Measurements from ENCODE around the gene HS3ST4.
"Not testable (repeated sequence)": the region's sequence is repeated elsewhere in the genome, so short reads cannot be mapped to it uniquely, and the experiment has no call there.

The HS3ST4 gene

DNA sequence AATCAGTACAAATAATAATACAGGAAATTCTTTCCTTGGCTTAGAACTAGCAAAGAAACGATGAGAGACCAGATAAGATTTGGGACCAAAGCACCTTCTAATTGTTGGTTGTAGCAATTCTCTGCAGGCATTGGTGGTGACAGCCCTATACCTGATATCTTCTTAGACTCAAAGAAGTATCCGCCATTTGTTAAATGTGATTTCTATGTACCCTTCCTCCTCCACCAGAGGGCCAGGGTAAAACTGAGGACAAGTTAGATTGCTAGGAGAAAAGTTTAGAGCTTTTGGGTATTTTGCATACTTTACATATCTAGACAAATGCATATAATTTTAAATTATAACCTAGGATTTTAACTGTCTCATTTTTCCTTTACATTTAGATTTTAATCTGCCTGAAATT is 304.3 kb downstream of the HS3ST4 start:
- no peak for DNase-seq (ENCODE audit: low read depth)

DNA sequence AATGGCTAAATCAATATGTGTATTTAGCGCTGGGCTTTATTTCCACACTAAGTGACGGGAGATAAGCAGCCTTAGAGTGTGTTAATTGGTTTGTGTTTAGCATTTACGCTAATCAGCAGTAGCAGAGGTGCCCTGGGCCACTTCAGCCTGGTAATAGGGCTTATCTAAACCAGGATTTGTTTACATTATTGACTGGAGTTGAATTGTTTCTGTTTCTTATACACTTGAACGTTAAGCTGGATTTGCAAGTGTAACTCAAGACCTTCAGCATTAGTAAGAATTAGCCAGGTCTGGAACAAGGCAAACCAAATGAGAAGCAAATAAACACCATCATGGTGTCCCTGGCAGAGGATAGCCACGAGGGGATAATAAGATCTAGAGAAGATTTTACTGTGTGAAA is 313.6 kb downstream of the HS3ST4 start:
- no peak for DNase-seq (ENCODE audit: low read depth)

DNA sequence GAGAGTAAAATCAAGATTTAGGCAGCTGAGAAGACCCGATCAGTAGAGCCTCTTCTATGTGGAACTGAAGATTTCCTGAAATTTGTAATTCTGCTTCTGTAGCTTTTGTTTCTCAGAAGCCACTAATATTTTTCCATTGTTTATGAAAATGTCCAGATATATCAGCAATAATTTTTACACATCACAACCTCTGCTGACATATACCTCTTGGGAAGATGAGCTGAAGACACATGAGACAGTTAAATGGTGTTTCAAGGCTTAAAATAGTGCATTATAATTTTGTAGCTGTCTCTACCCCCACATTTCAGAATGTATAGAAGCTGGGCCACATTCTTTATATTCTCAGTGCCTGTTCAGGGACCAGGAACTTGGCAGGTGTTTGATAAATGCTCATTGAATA is 320.6 kb downstream of the HS3ST4 start:
- no peak for DNase-seq (ENCODE audit: low read depth)

DNA sequence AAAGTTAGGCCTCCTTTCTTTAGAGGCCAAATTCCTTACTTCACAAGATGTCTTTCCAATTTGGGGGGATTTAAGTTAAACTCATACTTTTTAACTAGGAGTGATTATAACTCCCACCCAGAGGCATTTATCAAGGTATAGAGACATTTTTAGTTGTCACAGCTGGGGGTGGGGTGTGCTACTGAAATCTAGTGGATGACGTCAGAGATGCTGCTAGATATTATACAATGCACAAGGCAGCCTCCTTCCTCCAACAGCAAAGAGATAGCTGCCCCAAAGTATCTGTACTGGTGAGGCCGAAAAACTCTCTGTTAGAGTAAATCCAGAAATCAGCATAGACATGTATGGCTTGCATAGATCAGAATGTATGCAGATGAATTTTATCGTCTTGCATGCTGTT is 324.0 kb downstream of the HS3ST4 start:
- no peak for DNase-seq (ENCODE audit: low read depth)

DNA sequence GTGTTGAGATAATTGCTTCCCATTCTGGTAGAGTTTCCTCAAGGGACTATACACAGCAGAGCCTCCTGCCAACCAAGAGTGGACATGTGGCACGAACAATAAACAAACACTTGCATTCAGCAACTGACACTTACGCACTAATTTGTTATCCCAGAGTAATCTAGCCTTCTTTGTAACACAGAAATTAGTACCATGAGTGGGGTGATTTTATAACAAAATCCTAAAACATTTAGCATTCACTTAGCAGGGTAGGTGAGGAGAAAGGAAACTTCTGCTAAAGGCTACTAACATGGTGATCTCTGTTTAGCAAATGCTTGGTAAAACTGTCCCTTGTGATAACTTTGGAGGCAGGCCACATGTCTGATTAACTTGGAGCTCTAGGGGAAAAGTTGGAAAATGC is 325.2 kb downstream of the HS3ST4 start:
- no peak for DNase-seq (ENCODE audit: low read depth)

DNA sequence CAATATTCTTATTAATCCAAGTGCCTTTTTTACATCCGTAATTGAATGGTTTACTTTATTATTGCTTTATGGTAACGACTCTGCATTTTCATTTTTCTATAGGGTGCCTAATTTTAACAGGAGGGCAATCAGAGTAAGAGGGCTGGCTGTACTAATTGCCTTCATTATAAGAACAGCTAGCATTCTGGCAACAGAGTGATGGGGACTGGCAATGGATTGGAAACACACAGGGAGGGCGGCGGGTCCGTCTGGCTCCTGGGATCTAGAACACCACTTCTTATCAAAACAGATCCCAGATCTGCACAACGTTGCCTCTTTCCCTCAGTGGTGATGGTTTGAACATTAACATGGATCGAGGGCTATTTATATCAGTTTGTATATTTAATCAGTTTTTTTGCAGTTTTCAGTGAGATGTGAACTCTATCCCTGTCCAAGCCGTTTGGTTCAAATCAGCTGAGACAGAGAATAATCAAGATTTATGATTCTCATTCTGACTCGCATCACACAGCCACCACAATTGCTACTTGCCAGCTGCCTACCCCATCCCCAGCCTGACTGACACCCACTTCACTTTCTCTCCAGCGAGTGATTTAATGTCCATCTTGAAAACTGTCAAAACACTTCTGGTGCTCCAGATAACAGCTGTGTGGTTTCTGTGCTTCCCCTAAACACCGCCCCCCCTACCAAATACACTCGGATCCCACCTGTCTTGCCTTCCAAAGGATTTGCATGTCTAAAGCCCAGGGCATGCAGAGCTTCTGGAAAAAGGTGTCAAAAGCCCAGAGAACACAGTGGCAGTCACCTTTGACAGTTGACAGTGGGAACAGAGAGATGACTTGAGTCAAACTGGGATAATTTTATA is 327.9 kb downstream of the HS3ST4 start:
- no peak for DNase-seq (ENCODE audit: low read depth)

DNA sequence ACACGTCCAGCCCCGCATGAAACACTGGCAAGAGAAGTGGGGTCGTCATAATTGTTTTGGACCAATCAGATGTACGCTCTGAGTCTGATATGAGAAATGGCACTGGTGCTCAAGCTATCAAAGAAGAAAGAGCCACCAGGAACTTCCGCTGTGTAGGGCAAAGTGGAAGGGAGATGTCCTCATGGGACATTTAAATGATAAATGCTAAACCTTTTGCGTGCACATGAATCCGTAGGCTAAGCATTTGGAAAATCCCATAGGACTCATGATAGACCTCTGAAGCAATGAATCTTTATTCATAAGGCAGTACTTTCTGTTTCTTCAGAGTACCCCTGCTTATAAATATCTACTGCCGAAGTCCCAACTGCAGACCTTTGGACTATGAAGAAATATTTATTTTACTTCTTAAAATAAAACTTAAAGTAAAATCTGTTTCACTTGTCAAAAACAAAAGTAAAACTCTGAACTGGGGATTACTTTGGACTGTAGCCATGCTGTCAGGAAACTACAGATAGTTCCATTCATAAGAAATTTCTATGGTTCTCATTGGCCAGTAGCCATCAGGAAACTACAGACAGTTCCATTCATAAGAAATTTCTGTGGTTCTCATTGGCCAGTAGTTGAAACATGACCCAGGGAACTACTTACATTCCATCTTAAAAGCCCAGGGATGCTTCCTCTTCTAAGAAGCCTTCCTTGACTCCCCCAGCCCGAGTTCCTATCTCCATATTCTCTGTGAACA is 335.1 kb downstream of the HS3ST4 start:
- DNase-seq (ENCODE audit: low read depth) = no peak

DNA sequence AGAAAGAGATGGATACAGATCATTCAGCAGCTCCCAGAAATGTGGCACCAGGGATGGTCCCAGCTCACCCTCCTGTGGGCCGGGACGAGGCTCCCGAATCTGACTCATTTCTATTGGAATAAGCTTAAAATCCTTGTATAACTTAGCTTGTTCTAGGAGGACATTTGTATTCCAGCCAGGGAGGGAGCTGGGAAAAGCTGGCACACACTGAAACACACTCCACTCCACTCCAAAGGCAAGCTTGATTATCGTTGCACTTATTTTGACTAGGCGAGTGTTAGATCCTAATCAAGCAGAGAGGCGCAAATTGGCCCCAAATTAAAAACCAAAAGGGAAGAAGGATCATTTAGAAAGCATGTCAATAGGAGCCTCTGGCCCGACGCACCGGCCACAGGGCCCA is 339.5 kb downstream of the HS3ST4 start:
- DNase-seq (ENCODE audit: low read depth) = no peak

DNA sequence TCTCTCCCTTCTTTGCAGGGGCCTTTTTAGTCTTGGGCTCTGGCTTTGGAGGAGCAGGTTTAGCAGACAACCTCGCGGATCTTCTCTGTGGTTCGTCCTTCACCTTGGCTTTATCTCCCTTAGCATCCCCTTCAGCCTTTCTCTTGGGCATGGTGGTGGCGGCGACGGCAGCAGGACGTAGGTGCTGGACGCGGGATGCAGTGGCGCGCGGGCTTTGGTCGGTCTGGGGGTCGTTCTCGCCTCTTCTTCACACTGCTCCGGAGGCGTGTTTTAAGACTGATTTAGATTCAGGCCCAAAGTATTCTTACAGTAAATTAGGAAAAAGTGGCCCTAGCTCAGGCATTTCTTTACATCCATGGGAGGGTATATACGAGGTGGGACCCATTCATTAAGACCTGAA is 340.9 kb downstream of the HS3ST4 start:
- not testable (repeated sequence) for DNase-seq (ENCODE audit: low read depth)

DNA sequence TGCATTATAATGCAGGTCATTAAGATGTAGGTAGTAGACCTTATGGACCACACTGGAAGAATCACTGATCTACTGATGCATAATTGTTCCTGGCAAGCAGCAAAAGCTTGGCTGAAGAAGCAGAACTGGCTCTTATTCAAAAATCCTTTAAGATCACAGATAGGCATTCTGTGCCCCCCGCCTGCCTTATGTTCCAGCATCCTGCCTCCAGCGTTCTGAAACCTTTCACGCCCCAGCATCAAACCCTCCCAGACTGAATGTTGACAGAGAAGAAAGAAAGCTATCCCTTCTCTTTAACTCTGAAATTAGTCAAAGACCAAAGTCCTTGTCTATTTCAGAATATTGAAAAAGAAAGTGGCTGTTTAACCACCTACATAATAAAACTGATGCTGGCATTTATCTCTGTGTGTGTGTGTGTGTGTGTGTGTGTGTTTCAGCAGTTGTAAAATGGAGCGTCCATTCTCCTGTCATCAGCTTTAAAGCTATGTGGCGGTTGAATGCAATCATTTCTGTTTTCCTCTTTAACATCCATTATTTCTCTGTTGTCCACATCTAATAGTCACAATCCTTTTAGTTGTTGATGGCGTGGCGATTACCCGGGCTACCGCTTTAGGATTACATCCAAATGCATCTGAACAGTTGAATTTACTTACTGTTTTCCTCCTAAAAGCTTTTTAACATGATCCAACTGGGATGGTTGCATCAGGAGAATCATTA is 350.4 kb downstream of the HS3ST4 start:
- no peak for DNase-seq (ENCODE audit: low read depth)

DNA sequence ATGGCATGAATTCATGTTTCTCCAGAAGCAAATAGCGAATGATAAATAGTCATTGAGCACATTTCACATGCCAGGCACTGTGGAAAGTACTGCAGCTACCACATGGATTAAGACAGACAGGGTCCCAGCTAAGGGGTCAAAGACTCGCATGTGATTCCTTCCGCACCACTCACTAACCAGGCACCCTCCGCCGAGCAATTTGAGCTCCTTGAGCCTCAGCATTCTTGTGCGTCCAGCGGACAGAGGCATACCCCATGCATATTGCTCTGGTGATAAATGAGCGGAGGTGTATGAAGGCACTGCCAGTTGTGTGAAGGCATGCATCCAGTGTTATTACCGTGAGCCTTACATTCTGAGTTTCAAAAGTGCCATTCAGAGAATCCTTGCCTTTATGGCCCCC is 358.7 kb downstream of the HS3ST4 start:
- DNase-seq (ENCODE audit: low read depth) = no peak

DNA sequence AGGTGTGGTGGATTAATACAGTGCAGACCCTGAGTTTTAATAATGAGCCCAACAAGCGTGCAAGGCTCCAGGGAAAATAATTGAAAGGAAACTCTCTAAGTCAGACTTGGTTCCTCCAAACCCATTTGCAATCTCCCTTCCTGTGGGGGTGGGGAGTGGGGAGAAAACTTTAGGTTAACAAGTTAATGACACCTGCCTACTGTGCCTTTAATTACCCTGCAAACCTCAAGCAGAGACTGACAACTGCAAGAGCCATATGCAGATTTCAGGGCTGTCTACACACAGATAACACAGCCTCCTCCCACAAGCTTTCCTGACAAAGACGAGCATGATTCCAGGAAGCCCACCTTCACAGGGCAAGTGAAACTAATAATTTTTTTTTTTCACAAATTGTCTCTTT is 359.3 kb downstream of the HS3ST4 start:
- no peak for DNase-seq (ENCODE audit: low read depth)

DNA sequence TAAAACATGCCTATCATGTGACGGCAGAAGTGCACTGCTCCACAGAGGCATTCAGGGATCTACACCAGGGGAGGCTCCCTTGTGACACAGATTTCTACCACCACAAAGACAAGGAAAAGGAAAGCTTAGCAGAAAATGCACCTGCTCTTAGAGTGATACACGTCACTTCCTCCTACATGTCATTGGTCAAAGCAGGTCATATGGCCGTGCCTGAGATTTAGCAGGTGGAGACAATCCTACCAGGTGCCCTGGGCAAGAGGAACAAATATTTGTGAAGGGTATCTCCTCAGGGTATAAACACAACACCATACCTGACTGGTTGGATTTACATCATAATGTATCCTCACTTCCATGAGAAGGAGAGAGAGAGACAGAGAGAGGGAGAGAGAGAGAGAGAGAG is 362.1 kb downstream of the HS3ST4 start:
- DNase-seq (ENCODE audit: low read depth) = no peak

DNA sequence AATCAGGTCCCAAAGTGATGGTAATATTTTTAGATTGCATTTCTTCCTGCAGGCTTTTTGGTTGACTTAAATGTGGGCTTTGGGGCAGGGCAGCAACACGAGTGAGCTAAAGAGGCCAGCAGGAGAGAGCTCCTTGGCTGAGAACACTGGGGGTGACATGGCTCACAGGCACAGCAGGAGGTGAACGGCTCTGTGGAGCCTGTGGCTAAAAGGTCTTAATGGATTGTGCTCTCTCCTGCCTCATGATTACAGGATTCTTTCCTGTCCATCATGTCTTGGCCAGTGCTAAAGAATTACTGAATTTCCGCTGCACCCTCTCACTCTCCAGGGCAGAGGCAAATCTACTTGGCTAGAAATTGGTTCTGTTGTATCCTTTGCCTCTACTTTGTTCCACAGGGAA is 366.6 kb downstream of the HS3ST4 start:
- DNase-seq (ENCODE audit: low read depth) = no peak

DNA sequence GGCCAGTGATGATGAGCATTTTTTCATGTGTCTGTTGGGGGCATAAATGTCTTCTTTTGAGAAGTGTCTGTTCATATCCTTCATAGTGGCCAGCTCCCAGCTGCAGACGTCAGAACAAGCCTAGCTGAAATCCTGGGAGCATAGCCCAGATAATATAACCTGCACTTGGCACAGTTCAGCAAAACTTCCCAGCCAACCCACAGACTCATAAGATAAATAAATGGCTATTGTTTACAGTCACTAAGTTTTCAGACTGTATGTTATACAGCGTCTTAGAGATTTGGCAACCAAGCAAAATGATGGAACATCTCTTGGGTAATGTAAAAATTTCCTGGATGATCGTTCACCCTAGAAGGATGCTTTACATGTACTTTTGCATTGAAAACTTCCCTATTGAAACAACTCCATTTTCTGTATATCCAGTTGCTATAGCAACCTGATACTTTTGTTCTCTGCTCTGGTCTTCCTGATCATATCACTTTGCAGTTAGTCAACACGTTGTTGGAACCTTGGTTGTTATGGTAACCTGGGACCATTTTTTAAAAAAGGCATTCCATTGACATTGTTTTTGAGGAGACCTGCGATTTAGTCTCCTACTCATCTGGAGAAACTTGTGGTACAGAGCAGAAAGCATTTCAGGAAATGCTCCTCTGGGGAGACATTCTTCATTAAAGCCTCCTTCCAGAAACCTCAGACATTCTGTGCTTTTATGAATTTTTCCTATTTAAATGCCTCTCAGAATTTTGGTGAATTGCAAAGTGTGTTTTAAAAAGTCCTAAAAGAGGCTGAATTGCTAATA is 378.7 kb downstream of the HS3ST4 start:
- DNase-seq (ENCODE audit: low read depth) = no peak

DNA sequence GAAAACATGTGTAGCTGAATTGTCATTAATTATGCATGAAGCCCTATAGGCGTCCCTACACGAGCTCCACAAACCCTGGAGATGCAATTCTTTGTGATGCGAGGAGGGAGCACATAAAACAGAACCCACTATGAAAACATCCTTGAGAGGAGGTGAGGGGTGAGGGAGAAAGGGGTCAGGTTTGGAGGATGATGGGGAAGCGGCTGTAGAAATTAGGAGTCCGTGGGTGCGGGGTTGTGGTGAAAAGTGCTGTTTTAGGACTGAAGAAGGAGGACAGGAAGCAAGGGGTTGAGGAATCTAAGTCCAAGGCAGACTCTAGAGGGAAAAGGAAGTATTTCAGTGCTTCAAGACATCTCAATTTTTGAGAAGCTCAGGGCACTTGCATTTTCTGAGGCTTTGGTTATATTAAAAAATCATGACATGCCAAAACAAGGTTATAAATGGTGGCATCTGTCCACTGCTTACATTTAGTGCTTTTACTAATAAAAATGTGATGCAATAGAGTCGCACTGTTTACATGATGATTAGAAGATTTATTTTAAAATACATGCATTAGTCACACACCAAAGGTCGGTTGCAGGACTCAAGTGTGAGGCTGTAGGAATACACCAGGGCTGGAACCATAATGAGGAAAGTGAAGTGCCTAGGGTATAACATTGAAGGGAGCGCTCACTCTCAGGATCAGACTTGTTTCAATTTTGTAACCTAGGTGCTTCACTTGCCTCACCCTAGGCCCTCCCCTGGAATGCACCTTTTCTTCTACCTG is 379.5 kb downstream of the HS3ST4 start:
- DNase-seq (ENCODE audit: low read depth) = no peak

DNA sequence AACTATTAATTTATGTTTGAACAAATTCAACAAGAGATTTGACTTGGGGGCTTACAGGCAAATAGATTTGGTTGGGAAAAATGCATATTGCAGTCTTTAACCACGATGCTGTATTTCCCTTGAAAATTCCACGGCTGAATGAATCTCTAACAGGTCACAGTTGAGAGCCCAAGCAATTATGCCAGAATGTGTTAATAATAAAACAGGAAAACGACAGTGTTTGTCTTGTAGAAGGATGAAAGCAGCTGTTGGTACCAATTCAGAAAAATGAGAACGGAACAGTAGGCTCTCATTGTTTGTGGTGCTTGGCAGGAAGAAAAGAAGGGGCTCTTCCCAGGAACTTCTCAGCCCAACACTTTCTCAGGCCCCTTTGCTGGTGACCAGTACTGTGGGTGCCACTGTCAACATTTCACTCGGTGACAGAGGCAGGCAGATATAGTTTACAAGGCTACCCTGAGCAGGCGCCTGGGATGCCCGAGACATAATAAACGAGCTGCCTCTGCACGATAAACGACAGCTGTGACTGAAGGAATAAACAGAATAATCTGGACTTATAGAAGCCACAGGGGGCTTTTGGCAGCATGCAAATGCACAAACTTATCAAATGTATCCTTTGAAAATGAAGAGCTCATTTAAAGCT is 387.1 kb downstream of the HS3ST4 start:
- no peak for DNase-seq (ENCODE audit: low read depth)

DNA sequence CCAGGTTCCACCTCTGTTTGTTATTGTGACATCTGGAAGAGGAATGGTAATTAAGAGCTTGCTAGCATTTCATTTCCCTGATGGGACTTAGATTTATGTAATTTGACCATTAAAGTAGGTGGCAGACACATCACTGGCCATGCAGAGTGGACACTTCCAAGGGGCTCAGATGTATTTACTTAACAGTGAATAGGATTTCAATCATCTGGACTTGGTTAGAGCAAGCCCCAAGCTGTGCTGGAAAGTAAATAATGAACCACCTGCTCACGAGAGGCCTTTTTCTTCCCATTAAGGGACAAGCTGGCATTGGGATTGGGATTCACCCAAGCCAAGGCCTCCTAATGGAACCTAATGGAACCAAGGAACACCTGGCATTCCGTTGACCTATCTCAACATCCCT is 395.3 kb downstream of the HS3ST4 start:
- DNase-seq (ENCODE audit: low read depth) = no peak

DNA sequence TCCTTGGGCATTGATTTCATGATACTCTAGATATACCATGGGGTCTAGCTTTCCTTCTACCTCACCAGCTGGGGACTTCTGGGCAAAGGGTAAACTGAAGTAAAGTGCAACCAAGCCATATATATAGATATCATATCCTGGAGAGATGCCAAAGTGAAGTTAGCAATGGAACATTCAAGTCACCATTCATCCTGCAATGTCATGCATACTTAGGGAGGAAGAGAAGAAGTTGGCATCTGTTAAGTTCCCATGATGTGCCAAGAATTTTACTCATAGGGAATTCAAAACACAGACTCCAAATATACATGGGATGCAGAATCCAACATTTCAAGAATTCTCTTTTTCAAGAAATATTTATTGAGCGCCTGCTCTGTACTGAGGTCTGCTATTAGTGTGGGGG is 399.8 kb downstream of the HS3ST4 start:
- no peak for DNase-seq (ENCODE audit: low read depth)

DNA sequence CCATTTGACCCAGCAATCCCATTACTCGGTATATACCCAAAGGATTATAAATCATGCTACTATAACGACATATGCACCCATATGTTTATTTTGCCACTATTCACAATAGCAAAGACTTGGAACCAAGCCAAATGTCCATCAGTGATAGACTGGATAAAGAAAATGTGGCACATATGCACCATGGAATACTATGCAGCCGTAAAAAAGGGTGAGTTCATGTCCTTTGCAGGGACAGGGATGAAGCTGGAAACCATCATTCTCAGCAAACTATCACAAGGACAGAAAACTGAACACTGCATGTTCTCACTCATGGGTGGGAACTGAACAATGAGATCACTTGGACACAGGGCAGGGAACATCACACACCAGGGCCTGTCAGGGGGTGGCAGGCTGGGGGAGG is 406.4 kb downstream of the HS3ST4 start:
- DNase-seq (ENCODE audit: low read depth) = not testable (repeated sequence)

DNA sequence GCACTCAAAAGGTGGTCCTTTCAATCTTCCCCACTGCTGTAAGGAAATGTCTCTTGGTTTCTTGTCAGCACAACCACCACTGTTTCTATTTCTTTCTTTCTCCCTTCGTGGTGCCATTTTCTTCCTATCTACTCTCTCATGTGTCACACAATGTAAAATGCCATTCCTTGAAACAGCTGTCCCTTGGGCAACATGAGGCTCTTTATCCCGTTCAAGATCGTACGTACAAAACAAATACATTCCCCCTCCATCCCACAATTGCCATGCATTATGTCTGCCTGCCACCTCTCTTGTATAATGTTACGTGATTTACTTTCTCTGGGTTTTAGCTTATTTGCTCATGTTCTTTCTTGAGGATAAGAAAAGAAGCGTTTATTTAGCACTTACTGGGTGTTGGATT is 410.6 kb downstream of the HS3ST4 start:
- no peak for DNase-seq (ENCODE audit: low read depth)

All from stimulated activated CD8-positive, alpha-beta memory T cell treated with anti-CD3 and anti-CD28 coated beads, Interleukin-15, amount 100 ng/mL, for 24 hours (primary cell).